ENCODE measurements around the gene BLZF1. TPM values are rescaled to one million over a fixed set of nuclear protein-coding genes. Genes with fewer than 3 reads are reported as not detected.

BLZF1 gene
- polyA plus RNA-seq, 1 experiment, result 23.0 TPM

GRCh38 chr1:169345511-169345910 lies 22.5 kb upstream of the BLZF1 start:
- DNase-seq (ENCODE audit: low read depth, low spot score), result no peak
- TF ChIP-seq CTCF (IDR thresholded peaks at IDR 0.05; ENCODE audit: low read depth, low read length), result no peak
- Histone ChIP-seq H3K27ac (ENCODE audit: low read depth, low read length) (no peak overlapping the region), H3K4me3 (ENCODE audit: low read depth, low read length) (no peak overlapping the region), H3K9me3 (ENCODE audit: control insufficient read depth, insufficient read depth, low read length) (no peaks in the 10 kb centered on the region; the same call in 1 of the 2 replicates), H3K27me3 (ENCODE audit: control insufficient read depth, insufficient read depth, low read length) (no peaks in the 10 kb centered on the region)
- POLR2A ChIA-PET, result no interaction called here
- CTCF ChIA-PET, result no interaction called here

GRCh38 chr1:169346036-169346589 lies 21.9 kb upstream of the BLZF1 start:
- H3K4me3 ChIP-seq (ENCODE audit: low read depth, low read length), result no peak overlapping the region
- H3K27ac ChIP-seq (ENCODE audit: low read depth, low read length), result no peak overlapping the region
- TF ChIP-seq CTCF (IDR thresholded peaks at IDR 0.05; ENCODE audit: low read depth, low read length), result no peak
- ChIA-PET CTCF (interaction anchor here (1.3 to 6.6 kb wide), 2 partner anchors 741 to 1003 kb away, joined by 7 to 111 read pairs; no protein-coding TSS in a partner anchor), POLR2A (no interaction called here)
- H3K9me3 ChIP-seq (ENCODE audit: control insufficient read depth, insufficient read depth, low read length), result no peaks in the 10 kb centered on the region; the same call in 1 of the 2 replicates
- no peaks in the 10 kb centered on the region for H3K27me3 ChIP-seq (ENCODE audit: control insufficient read depth, insufficient read depth, low read length)
- DNase-seq (ENCODE audit: low read depth, low spot score), result no peak

- no peak for TF ChIP-seq CTCF (IDR thresholded peaks at IDR 0.05; ENCODE audit: low read depth, low read length)
These were observed 20.2 kb upstream of the BLZF1 start for GRCh38 chr1:169347688-169348382.

GRCh38 chr1:169348383-169349036 lies 19.5 kb upstream of the BLZF1 start:
- CTCF ChIA-PET, result interaction anchor here (0.6 to 6.6 kb wide), 86 partner anchors 10 to 1006 kb away, joined by 3 to 111 read pairs (median 4); partner anchors contain the start of genes ATP1B1, BLZF1, CCDC181 and NME7
- Histone ChIP-seq H3K27me3 (ENCODE audit: control insufficient read depth, insufficient read depth, low read length) (no peaks in the 10 kb centered on the region), H3K27ac (ENCODE audit: low read depth, low read length) (no peak overlapping the region), H3K4me3 (ENCODE audit: low read depth, low read length) (no peak overlapping the region), H3K9me3 (ENCODE audit: control insufficient read depth, insufficient read depth, low read length) (no peaks in the 10 kb centered on the region)
- TF ChIP-seq CTCF (IDR thresholded peaks at IDR 0.05; ENCODE audit: low read depth, low read length), result peak; percentile 73
- DNase-seq (ENCODE audit: low read depth, low spot score), result peak; percentile 27
- POLR2A ChIA-PET, result interaction anchor here (0.6 kb wide), 2 partner anchors 20 to 241 kb away, joined by 3 to 4 read pairs; no protein-coding TSS in a partner anchor

More at GRCh38 chr1:169347688-169348382, 20.2 kb upstream of the BLZF1 start:
- Histone ChIP-seq H3K9me3 (ENCODE audit: control insufficient read depth, insufficient read depth, low read length) (no peaks in the 10 kb centered on the region), H3K4me3 (ENCODE audit: low read depth, low read length) (no peak overlapping the region), H3K27me3 (ENCODE audit: control insufficient read depth, insufficient read depth, low read length) (no peaks in the 10 kb centered on the region), H3K27ac (ENCODE audit: low read depth, low read length) (no peak overlapping the region)
- ChIA-PET POLR2A (interaction anchor here (0.6 kb wide), 2 partner anchors 19 to 240 kb away, joined by 3 to 4 read pairs; no protein-coding TSS in a partner anchor), CTCF (interaction anchor here (0.6 to 6.6 kb wide), 73 partner anchors 9 to 1005 kb away, joined by 3 to 111 read pairs (median 4); partner anchors contain the start of genes BLZF1, CCDC181, NME7 and SLC19A2)
- no peak for DNase-seq (ENCODE audit: low read depth, low spot score)
